Naive B cell (primary cell): Measurements from ENCODE around the gene KLHL26. TPM values are rescaled to one million over a fixed set of nuclear protein-coding genes. Genes with fewer than 3 reads are reported as not detected.

Experiments used
- ATAC-seq, 2 donors: fragments of 150-1000 bp; cut with Tn5 transposase; 2 replicates each; pipeline ENCODE4 v1.10.0; 2021; ENCODE audit warnings: low read depth in 2 of 2, mild to moderate bottlenecking in 2 of 2, moderate library complexity in 2 of 2
- DNase-seq: peaks from one replicate; pipeline ENCODE4 v3.0.0; 2022
- H3K27ac Mint-ChIP-seq, 6 donors: one replicate each; pipeline ENCODE4 v1.8.0; 2020 to 2022; ENCODE audit warnings: mild to moderate bottlenecking in 6 of 6, mixed read lengths in 6 of 6, moderate library complexity in 5 of 6, inconsistent platforms in 2 of 6
- H3K27me3 Mint-ChIP-seq, 3 donors: one replicate each; pipeline ENCODE4 v1.8.0; 2021 to 2022; ENCODE audit warnings: mixed read lengths in 3 of 3, mild to moderate bottlenecking in 1 of 3
- H3K36me3 Mint-ChIP-seq, 2 donors: one replicate each; pipeline ENCODE4 v1.8.0; 2020 to 2022; ENCODE audit warnings: mixed read lengths in 2 of 2, inconsistent platforms in 1 of 2, mild to moderate bottlenecking in 1 of 2
- H3K4me1 Mint-ChIP-seq, 3 donors: one replicate each; pipeline ENCODE4 v1.8.0; 2020 to 2022; ENCODE audit warnings: mixed read lengths in 3 of 3, inconsistent platforms in 1 of 3, mild to moderate bottlenecking in 1 of 3, moderate library complexity in 1 of 3
- H3K4me3 Mint-ChIP-seq, 8 donors: one replicate each; pipeline ENCODE4 v1.8.0; 2020 to 2022; ENCODE audit warnings: mild to moderate bottlenecking in 8 of 8, mixed read lengths in 8 of 8, moderate library complexity in 8 of 8, inconsistent platforms in 2 of 8
- H3K9me3 Mint-ChIP-seq, 7 donors: one replicate each; pipeline ENCODE4 v1.8.0; 2020 to 2022; ENCODE audit warnings: mixed read lengths in 7 of 7, mild to moderate bottlenecking in 5 of 7, inconsistent platforms in 2 of 7, moderate library complexity in 1 of 7
- polyA plus RNA-seq, 6 donors: library from polyadenylated mRNA; unstranded; fragments of 300-500 nt; fragmentation: Illumina TruSeq; gene quantifications; one replicate each; pipeline ENCODE4 v1.2.3, GENCODE V29; 2021; ENCODE audit warnings: low read depth in 6 of 6

Gene KLHL26
- polyA plus RNA-seq, 6 donors from 2014 or later = 2.0 to 3.7 (median 3.6) TPM; not detected in 1

GRCh38 chr19:18708452-18709231 lies 71.8 kb downstream of the KLHL26 start:
- peak overlapping the region in 2 of 6 donors; percentile 38 to 82 for H3K27ac Mint-ChIP-seq
- DNase-seq (no peak), ATAC-seq (no peak)
- no peaks in the 10 kb centered on the region for H3K36me3 Mint-ChIP-seq
- H3K4me1 Mint-ChIP-seq = peaks cover 25 to 49% (median 39%) of the 10 kb centered on the region in 3 donors
- no peaks in the 10 kb centered on the region for H3K9me3 Mint-ChIP-seq
- peak overlapping the region in 1 of 8 donors; percentile 71 for H3K4me3 Mint-ChIP-seq
- no peaks in the 10 kb centered on the region for H3K27me3 Mint-ChIP-seq

GRCh38 chr19:18709546-18709945 lies 72.7 kb downstream of the KLHL26 start:
- ATAC-seq (no peak), DNase-seq (no peak)
- peaks cover 25 to 49% (median 37%) of the 10 kb centered on the region in 3 donors for H3K4me1 Mint-ChIP-seq
- H3K9me3 Mint-ChIP-seq = no peaks in the 10 kb centered on the region
- no peaks in the 10 kb centered on the region for H3K36me3 Mint-ChIP-seq
- H3K27ac Mint-ChIP-seq = peak overlapping the region in 1 of 6 donors; percentile 66
- H3K4me3 Mint-ChIP-seq = no peak overlapping the region
- H3K27me3 Mint-ChIP-seq = no peaks in the 10 kb centered on the region

GRCh38 chr19:18710186-18710585 lies 73.4 kb downstream of the KLHL26 start:
- ATAC-seq (no peak), DNase-seq (no peak)
- Mint-ChIP-seq H3K36me3 (no peaks in the 10 kb centered on the region), H3K4me1 (peaks cover 22 to 47% (median 35%) of the 10 kb centered on the region in 3 donors), H3K9me3 (no peaks in the 10 kb centered on the region), H3K27me3 (no peaks in the 10 kb centered on the region), H3K4me3 (peak overlapping the region in 1 of 8 donors; percentile 54), H3K27ac (peak overlapping the region in 1 of 6 donors; percentile 12)

GRCh38 chr19:18710996-18711751 lies 74.3 kb downstream of the KLHL26 start:
- peaks cover 29 to 53% (median 33%) of the 10 kb centered on the region in 3 donors for H3K4me1 Mint-ChIP-seq
- H3K9me3 Mint-ChIP-seq = no peaks in the 10 kb centered on the region
- no peak for DNase-seq
- H3K36me3 Mint-ChIP-seq = no peaks in the 10 kb centered on the region
- no peaks in the 10 kb centered on the region for H3K27me3 Mint-ChIP-seq
- ATAC-seq = no peak
- H3K4me3 Mint-ChIP-seq = no peak overlapping the region
- H3K27ac Mint-ChIP-seq = no peak overlapping the region

DNA sequence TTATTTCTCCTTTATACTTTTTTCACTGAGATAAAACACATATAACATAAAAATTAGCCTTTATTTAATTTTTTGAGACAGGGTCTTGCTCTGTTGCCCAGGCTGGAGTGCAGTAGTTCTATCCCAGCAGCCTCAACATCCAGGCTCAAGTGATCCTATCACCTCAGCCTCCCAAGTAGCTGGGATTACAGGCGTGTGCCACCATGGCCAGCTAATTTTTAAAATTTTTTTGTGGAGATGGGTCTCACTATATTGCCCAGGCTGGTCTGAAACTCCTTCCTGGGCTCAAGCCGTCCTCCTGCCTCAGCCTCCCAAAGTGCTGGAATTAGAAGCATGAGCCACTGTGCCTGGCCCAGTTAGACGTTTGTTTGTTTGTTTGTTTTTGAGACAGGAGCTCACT lies 75.1 kb downstream of the KLHL26 start:
- Mint-ChIP-seq H3K27me3 (no peaks in the 10 kb centered on the region), H3K4me1 (peaks cover 31 to 53% (median 32%) of the 10 kb centered on the region in 3 donors), H3K4me3 (peak overlapping the region in 1 of 8 donors; percentile 65), H3K9me3 (peaks cover 0 to under 1% (median 0%) of the 10 kb centered on the region in 7 donors), H3K36me3 (no peaks in the 10 kb centered on the region), H3K27ac (no peak overlapping the region)
- DNase-seq (no peak), ATAC-seq (no peak)

DNA sequence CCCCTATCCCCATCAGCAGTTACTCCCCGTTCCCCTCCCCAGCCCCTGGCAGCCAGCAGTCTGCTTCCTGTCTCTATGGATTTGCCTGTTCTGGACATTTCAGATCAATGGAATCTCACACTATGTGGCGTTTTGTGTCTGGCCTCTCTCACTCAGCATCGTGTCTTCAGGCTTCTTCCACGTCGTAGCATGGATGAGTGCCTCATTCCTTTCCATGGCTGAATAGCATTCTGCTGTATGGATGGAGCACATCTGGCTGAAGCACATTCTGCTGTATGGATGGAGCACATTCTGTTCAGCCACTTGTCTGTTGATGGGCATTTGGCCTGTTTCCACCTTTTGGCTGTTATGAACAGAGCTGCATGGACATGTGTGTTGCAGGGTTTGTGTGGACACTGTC lies 76.2 kb downstream of the KLHL26 start:
- Mint-ChIP-seq H3K4me3 (no peak overlapping the region), H3K27ac (peak overlapping the region in 1 of 6 donors; percentile 23)

GRCh38 chr19:18713550-18714117 lies 76.8 kb downstream of the KLHL26 start:
- peaks cover 3 to 8% of the 10 kb centered on the region in 2 donors for H3K36me3 Mint-ChIP-seq
- H3K4me3 Mint-ChIP-seq = no peak overlapping the region
- peak overlapping the region in 1 of 6 donors; percentile 23 for H3K27ac Mint-ChIP-seq
- no peaks in the 10 kb centered on the region for H3K27me3 Mint-ChIP-seq
- ATAC-seq (no peak), DNase-seq (no peak)
- H3K9me3 Mint-ChIP-seq = peaks cover 0 to 6% (median 2%) of the 10 kb centered on the region in 7 donors
- H3K4me1 Mint-ChIP-seq = peaks cover 34 to 57% (median 39%) of the 10 kb centered on the region in 3 donors

More for the DNA sequence above, 76.2 kb downstream of the KLHL26 start:
- Mint-ChIP-seq H3K36me3 (peaks cover 0 to 1% of the 10 kb centered on the region in 2 donors), H3K9me3 (peaks cover 0 to 3% (median 0%) of the 10 kb centered on the region in 7 donors), H3K4me1 (peaks cover 33 to 57% (median 36%) of the 10 kb centered on the region in 3 donors), H3K27me3 (no peaks in the 10 kb centered on the region)
- DNase-seq (no peak), ATAC-seq (no peak)

GRCh38 chr19:18715416-18715815 lies 78.6 kb downstream of the KLHL26 start:
- H3K4me1 Mint-ChIP-seq = peaks cover 31 to 47% (median 35%) of the 10 kb centered on the region in 3 donors
- DNase-seq = no peak
- H3K27me3 Mint-ChIP-seq = no peaks in the 10 kb centered on the region
- peaks cover 0 to 6% (median 3%) of the 10 kb centered on the region in 7 donors for H3K9me3 Mint-ChIP-seq
- H3K4me3 Mint-ChIP-seq = peak overlapping the region in 1 of 8 donors; percentile 51
- no peak for ATAC-seq
- H3K36me3 Mint-ChIP-seq = peaks cover 6 to 11% of the 10 kb centered on the region in 2 donors
- peak overlapping the region in 1 of 6 donors; percentile 38 for H3K27ac Mint-ChIP-seq

DNA sequence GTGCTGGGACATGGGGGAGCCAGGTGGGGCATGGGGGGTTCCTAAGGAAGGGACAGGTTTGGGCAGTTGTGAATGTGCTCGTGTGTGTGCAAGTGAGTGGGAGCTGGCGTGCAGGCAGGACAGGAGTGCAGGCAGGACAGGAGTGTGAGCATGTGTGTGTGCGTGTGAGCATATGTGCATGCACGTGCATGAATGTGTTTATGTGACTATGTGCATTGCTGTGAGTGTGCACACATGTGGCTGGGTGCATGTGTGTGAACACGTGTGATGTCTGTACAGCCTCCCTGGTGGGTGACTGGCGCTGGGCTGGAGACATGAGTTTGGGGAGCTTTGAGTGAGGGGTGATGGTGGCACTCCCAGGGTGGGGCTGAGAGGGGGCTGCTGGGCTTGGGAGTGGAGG lies 80.0 kb downstream of the KLHL26 start:
- Mint-ChIP-seq H3K4me3 (peak overlapping the region in 2 of 8 donors; percentile 32 to 41), H3K4me1 (peaks cover 35 to 55% (median 39%) of the 10 kb centered on the region in 3 donors), H3K27ac (peak overlapping the region in 2 of 6 donors; percentile 36 to 60), H3K36me3 (peaks cover 6 to 11% of the 10 kb centered on the region in 2 donors), H3K27me3 (no peaks in the 10 kb centered on the region), H3K9me3 (peaks cover 0 to 6% (median 3%) of the 10 kb centered on the region in 7 donors)
- ATAC-seq (no peak), DNase-seq (no peak)

DNA sequence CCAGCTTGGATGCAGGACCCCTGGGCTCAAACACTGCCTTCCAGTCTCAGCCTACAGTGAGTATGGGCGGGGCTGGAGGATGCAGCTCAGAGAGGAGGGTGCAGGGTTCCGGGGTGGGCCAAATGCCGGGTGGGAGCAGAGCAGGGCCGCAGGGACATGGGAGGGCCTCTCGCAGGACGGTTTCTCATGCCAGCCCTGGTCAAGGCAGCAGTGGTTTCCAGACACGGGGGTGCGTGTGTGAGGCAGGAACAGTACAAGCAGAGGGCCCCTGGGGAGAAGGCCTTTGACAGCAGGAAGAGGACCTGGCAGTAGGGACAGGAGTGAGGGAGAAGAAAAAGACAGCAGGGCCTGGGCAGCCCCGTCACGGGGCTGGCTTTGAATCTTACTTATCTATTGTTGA lies 80.8 kb downstream of the KLHL26 start:
- no peak for DNase-seq
- Mint-ChIP-seq H3K4me1 (peaks cover 35 to 55% (median 39%) of the 10 kb centered on the region in 3 donors), H3K27ac (peak overlapping the region in 4 of 6 donors; percentile 61 to 85 (median 78)), H3K27me3 (no peaks in the 10 kb centered on the region), H3K4me3 (no peak overlapping the region), H3K36me3 (peaks cover 11% of the 10 kb centered on the region in 2 donors), H3K9me3 (peaks cover 0 to 6% (median 3%) of the 10 kb centered on the region in 7 donors)
- no peak for ATAC-seq

DNA sequence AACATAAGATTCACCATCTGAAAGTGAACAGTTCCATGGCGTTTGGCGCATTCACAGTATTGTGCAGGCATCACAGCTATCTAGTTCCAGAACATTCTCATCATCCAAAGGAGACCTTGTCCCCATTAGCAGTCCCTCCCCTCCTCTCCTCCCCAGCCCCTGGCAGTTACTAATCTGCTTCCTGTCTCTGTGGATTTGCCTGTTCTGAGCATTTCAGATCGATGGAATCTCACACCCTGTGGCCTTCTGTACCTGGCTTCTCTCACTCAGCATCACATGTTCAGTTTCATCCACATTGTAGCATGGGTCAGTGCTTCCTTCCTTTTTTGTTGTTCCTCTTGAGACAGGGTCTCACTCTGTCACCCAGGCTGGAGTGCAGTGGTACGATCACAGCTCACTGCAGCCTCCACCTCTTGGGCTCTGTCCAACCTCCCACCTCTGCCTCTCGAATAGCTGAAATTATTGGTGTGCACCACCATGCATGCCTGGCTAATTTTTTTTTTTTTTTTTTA lies 81.2 kb downstream of the KLHL26 start:
- peak overlapping the region in 1 of 8 donors; percentile 33 for H3K4me3 Mint-ChIP-seq
- peaks cover 34 to 53% (median 39%) of the 10 kb centered on the region in 3 donors for H3K4me1 Mint-ChIP-seq
- peak overlapping the region in 5 of 6 donors; percentile 45 to 95 (median 73) for H3K27ac Mint-ChIP-seq
- H3K27me3 Mint-ChIP-seq = no peaks in the 10 kb centered on the region
- ATAC-seq (peak in 1 of 2 donors; percentile 35), DNase-seq (no peak)
- peaks cover 11 to 13% of the 10 kb centered on the region in 2 donors for H3K36me3 Mint-ChIP-seq
- peaks cover 0 to 6% (median 3%) of the 10 kb centered on the region in 7 donors for H3K9me3 Mint-ChIP-seq

DNA sequence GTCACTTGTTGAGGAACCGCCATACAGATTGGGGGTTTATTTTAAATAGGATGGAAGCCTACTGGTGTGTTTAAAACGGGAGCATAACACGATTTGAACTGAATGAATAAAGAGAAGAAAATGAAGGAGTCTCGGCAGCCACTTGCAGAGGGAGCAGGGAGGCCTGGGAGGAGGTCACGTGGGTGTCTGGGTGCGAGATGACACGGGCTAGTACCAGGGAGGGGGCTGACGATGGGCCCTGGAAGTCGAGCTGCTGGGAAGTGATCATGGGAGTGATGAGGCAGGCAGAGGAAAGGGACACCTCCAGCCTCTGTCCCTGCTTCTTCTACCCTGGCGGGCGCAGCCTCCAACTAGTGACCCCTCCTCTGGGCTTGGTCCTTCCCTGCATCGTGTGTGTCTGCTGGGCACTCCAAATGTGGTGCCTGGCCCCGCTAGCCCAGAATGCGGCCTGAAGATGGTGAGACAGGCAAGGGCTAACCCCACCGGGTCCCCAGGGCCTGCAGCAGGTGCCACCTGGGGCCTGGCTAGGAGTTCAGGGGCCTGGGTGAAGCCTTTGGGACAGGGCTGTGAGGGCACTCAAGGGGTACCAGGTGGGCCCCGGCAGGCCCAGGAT lies 82.1 kb downstream of the KLHL26 start:
- DNase-seq = no peak
- Mint-ChIP-seq H3K9me3 (peaks cover 0 to 6% (median 3%) of the 10 kb centered on the region in 7 donors), H3K27ac (no peak overlapping the region), H3K27me3 (no peaks in the 10 kb centered on the region), H3K4me3 (no peak overlapping the region), H3K4me1 (peaks cover 36 to 56% (median 39%) of the 10 kb centered on the region in 3 donors), H3K36me3 (peaks cover 11 to 13% of the 10 kb centered on the region in 2 donors)
- ATAC-seq = no peak
